Body of pancreas (tissue), 4 donors: ENCODE data around the gene APOC4. TPM values are rescaled to one million over a fixed set of nuclear protein-coding genes. Genes with fewer than 3 reads are reported as not detected.

ENCODE experiments used
- ATAC-seq: fragments of 150-250 bp; one replicate; pipeline ENCODE4 v1.9.1; 2016
- DNase-seq, 4 donors: peaks; one replicate each; pipeline ENCODE4 v3.0.0-alpha.2; 2019
- H3K27ac ChIP-seq, 4 donors: fragments of 200-600 bp; sonication (generic); 1 replicate in 3 of 4; 2 replicates in 1 of 4; pipeline versions ENCODE4 v1.5.1 to v1.6.1; 2016 to 2019; ENCODE audit warnings: mild to moderate bottlenecking in 1 of 4, mixed read lengths in 1 of 4, moderate library complexity in 1 of 4
- H3K27me3 ChIP-seq, 2 donors: fragments of 200-600 bp; sonication (generic); one replicate each; pipeline ENCODE4 v1.6.0; 2016; ENCODE audit warnings: mild to moderate bottlenecking in 1 of 2
- H3K36me3 ChIP-seq, 2 donors: fragments of 200-600 bp; sonication (generic); replicated peaks in 1 of 2; 2 replicates each; pipeline ENCODE4 v1.5.1; 2016; ENCODE audit warnings: low read depth in 2 of 2; ENCODE audit not compliant: insufficient read depth in 1 of 2
- H3K4me1 ChIP-seq: fragments of 200-600 bp; sonication (generic); one replicate; pipeline ENCODE4 v1.6.0; 2016
- H3K4me3 ChIP-seq, 2 donors: fragments of 200-600 bp; sonication (generic); 1 replicate in 1 of 2; 2 replicates in 1 of 2; pipeline ENCODE4 v1.5.1; 2016 to 2019
- H3K9me3 ChIP-seq, 3 donors: fragments of 200-600 bp; sonication (generic); 1 replicate in 2 of 3; 2 replicates in 1 of 3; pipeline ENCODE4 v1.5.1; 2016
- CTCF ChIP-seq, 7 experiments: fragments of 450-650 bp in 4 of 7; fragments of 200-600 bp in 3 of 7; sonication (generic) in 3 of 7; IDR thresholded peaks; one replicate each; pipeline ENCODE4 v1.5.1; 2016 to 2019; ENCODE audit warnings: antibody characterized with exemption in 7 of 7
- POLR2A ChIP-seq, 3 donors: fragments of 450-650 bp; IDR thresholded peaks; one replicate each; pipeline ENCODE4 v1.6.1; 2016; ENCODE audit warnings: antibody characterized with exemption in 3 of 3, mild to moderate bottlenecking in 2 of 3
- WGBS, 2 donors: methylation state at CpG; one replicate each; pipeline ENCODE4 v1.1.5; 2017; 5-methylcytosine and 5-hydroxymethylcytosine counted together
- intact Hi-C: fragments of 100-400 bp; cut with DNase I; formaldehyde crosslinking; loops from one replicate; pipeline ENCODE4 v1.15.1; 2023
- total RNA-seq, 2 donors: library from RNA; depleted of rRNA; stranded (reverse); fragments of >200 nt; gene quantifications; one replicate each; pipeline ENCODE4 v1.1.0, GENCODE V29; 2016

The APOC4 gene
- total RNA-seq, 2 donors from 2014 or later: not detected

GRCh38 chr19:44894946-44895345 lies 47.1 kb upstream of the APOC4 start:
- Histone ChIP-seq H3K4me1 (peaks cover 17% of the 10 kb centered on the region), H3K4me3 (no peak overlapping the region), H3K27me3 (no peaks in the 10 kb centered on the region), H3K9me3 (no peaks in the 10 kb centered on the region), H3K27ac (no peak overlapping the region), H3K36me3 (peaks cover 6 to 14% of the 10 kb centered on the region in 2 donors)
- intact Hi-C loops: no loop called here
- no peak for TF ChIP-seq POLR2A (IDR thresholded peaks at IDR 0.05)
- no peak for TF ChIP-seq CTCF (IDR thresholded peaks at IDR 0.05)
- WGBS, 2 donors: 81 to 86% methylated on average over 9 of the region's 9 CpGs
- DNase-seq (no peak), ATAC-seq (no peak)

GRCh38 chr19:44897835-44898234 lies 44.2 kb upstream of the APOC4 start:
- no peaks in the 10 kb centered on the region for H3K9me3 ChIP-seq
- peaks cover 6 to 16% of the 10 kb centered on the region in 2 donors for H3K36me3 ChIP-seq
- no peak overlapping the region for H3K4me3 ChIP-seq
- intact Hi-C loops: no loop called here
- 95 to 97% methylated on average over 6 to 8 of the region's 8 CpGs for WGBS, 2 donors
- H3K4me1 ChIP-seq: peaks cover 2% of the 10 kb centered on the region
- TF ChIP-seq POLR2A (IDR thresholded peaks at IDR 0.05): no peak
- TF ChIP-seq CTCF (IDR thresholded peaks at IDR 0.05): no peak
- H3K27ac ChIP-seq: no peak overlapping the region
- DNase-seq: no peak
- no peaks in the 10 kb centered on the region for H3K27me3 ChIP-seq
- no peak for ATAC-seq

GRCh38 chr19:44900328-44901244 lies 41.5 kb upstream of the APOC4 start:
- no peak overlapping the region for H3K4me3 ChIP-seq
- peaks cover 0 to 6% of the 10 kb centered on the region in 2 donors for H3K27me3 ChIP-seq
- 90 to 95% methylated on average over 5 to 18 of the region's 19 CpGs for WGBS, 2 donors
- no peak for DNase-seq
- H3K9me3 ChIP-seq: no peaks in the 10 kb centered on the region
- no peak for ATAC-seq
- peaks cover 0 to 12% of the 10 kb centered on the region in 2 donors for H3K36me3 ChIP-seq
- TF ChIP-seq POLR2A (IDR thresholded peaks at IDR 0.05) (no peak), CTCF (IDR thresholded peaks at IDR 0.05) (no peak)
- peaks cover 22% of the 10 kb centered on the region for H3K4me1 ChIP-seq
- intact Hi-C loops: no loop called here
- no peak overlapping the region for H3K27ac ChIP-seq

- Histone ChIP-seq H3K4me1 (peaks cover 29% of the 10 kb centered on the region), H3K9me3 (no peaks in the 10 kb centered on the region), H3K36me3 (peaks cover 0 to 2% of the 10 kb centered on the region in 2 donors), H3K4me3 (no peak overlapping the region), H3K27ac (no peak overlapping the region), H3K27me3 (peaks cover 0 to 11% of the 10 kb centered on the region in 2 donors)
- TF ChIP-seq POLR2A (IDR thresholded peaks at IDR 0.05): no peak
- TF ChIP-seq CTCF (IDR thresholded peaks at IDR 0.05): no peak
- intact Hi-C loops: no loop called here
- WGBS, 2 donors: 63 to 67% methylated on average over 10 to 13 of the region's 15 CpGs
- ATAC-seq (peak; percentile 3), DNase-seq (no peak)
Measured at GRCh38 chr19:44903216-44903601, 38.8 kb upstream of the APOC4 start.
